Glomerular visceral epithelial cell (primary cell): Measurements from ENCODE around the gene SAMHD1.
"Not testable (repeated sequence)": the region's sequence is repeated elsewhere in the genome, so short reads cannot be mapped to it uniquely, and the experiment has no call there.

ENCODE experiments used
- DNase-seq: peaks from one replicate; pipeline ENCODE4 v3.0.0-alpha.2; 2016; ENCODE audit errors: extremely low spot score

Gene SAMHD1

GRCh38 chr20:36854348-36855240 lies 96.9 kb downstream of the SAMHD1 start:
- DNase-seq = no peak

DNA sequence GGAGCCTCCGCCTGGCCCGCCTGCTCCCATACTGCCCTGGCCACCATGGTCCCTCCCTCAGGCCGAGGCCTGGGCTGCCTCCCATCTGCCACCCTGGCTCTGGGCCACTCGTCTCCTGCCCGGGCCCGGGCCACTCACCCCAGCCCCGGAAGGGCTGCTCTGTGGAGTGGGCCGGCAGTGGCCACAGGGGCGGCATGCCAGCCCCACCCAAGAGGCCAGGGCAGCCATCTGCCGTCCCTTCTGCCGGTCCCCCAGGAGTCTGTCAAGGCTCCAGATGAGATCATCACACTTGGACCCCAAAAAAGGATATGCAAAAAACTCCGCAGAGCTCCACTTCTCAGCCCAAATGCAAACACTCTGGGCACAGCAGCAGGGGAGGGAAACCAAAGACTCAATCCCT lies 99.3 kb downstream of the SAMHD1 start:
- DNase-seq = no peak

- no peak for DNase-seq
These were observed 100.0 kb downstream of the SAMHD1 start for GRCh38 chr20:36851490-36851889.

DNA sequence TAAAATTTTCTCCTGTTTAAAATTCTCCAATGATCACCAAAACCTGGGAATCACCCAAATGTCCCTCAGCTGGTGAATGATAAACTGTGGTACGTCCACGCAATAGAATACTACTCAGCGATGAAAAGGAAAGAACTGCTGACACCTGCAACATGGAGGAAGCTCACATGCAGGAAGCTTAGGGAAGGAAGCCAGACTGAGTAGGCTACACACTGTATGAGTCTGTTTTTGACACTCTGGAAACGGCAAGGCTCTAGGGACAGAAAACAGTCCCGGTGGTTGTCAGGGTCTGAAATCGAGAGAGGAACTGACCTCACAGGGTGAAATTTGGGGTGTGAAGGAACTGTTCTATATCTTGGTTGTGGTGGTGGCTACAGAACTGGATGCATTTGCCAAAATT lies 100.7 kb downstream of the SAMHD1 start:
- no peak for DNase-seq

- DNase-seq = no peak
These were observed 102.0 kb downstream of the SAMHD1 start for GRCh38 chr20:36849333-36850065.

DNA sequence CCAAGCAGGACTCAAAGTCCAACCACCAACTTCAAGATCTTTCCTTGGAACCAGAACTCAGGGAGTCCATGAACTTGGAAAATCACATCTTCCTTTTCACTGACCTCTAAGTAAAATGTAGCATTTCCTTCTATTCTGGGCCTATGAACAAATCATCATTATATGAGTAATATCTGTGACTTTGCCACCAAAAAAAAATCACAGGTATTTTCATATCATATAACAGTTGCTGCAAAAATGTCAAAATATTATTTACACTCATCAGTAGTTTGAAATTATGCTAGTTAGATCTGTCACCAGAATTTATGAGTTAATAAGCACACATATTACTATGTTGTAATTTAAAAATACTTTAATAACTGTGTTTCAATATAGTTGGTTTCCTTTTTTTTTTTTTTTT lies 102.8 kb downstream of the SAMHD1 start:
- no peak for DNase-seq

- peak; percentile 87 for DNase-seq
These were observed 103.3 kb downstream of the SAMHD1 start for GRCh38 chr20:36848078-36848660.

- no peak for DNase-seq
These were observed 103.8 kb downstream of the SAMHD1 start for GRCh38 chr20:36847710-36848040.

- peak; percentile 58 for DNase-seq
These were observed 104.3 kb downstream of the SAMHD1 start for GRCh38 chr20:36847009-36847709.

DNA sequence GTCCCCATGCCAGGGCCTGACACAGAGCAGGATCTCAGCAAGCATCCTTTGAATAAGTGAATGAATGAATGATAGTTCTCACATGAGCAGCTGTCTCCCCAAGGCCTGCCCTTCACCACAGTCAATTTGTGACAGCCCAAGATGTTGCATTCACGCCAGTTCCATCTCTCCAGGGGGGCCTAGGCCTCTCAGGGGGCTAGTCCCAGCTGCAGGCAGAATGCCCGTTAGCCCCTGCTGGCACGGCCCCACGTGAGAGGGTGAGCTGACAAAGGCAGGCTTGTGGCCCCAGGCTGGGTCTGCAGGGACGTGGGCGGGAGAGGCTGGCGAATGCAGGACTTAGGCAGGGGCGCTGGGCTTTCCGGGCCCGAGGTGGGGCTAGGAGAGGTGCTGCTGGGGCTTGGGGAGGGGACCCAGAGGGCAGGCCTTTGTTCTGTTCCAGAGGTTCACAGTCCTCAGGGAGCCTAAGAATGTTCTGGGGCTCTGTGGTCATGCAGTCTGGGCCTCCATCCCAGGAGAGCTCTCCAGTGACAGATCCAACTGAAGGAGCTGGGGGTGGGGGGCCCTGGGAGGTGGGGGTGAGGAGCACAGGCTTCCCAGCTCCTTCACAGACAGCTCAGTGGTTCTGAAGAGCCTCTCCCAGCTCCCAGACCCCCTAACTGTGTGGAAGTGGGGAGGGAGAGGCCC lies 106.1 kb downstream of the SAMHD1 start:
- no peak for DNase-seq

DNA sequence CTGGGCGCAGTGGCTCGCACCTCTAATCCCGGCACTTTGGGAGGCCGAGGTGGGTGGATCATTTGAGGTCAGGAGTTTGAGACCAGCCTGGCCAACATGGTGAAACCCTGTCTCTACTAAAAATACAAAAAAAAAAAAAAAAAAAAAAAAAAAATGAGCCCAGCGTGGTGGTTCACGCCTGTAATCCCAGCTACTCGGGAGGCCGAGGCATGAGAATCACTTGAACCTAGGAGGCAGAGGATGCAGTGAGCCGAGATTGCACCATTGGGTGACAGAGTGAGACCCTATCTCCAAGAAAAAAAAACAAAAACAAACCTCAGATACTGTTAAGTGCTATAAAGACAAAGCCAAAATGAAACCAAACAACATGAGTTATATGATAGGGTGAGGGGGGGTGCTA lies 110.5 kb downstream of the SAMHD1 start:
- DNase-seq = not testable (repeated sequence)
